Uterus (tissue), 2 donors: ENCODE data around the gene TTC34.

Source experiments
- CTCF ChIP-seq, 4 experiments: fragments of 200-600 bp in 2 of 4; fragments of 450-650 bp in 2 of 4; sonication (generic) in 2 of 4; IDR thresholded peaks; one replicate each; pipeline ENCODE4 v1.5.1; 2016 to 2019; ENCODE audit warnings: antibody characterized with exemption in 4 of 4, mild to moderate bottlenecking in 2 of 4, moderate library complexity in 1 of 4
- POLR2A ChIP-seq, 2 donors: fragments of 450-650 bp; IDR thresholded peaks; one replicate each; pipeline ENCODE4 v1.6.1; 2016; ENCODE audit warnings: antibody characterized with exemption in 2 of 2, mild to moderate bottlenecking in 1 of 2, moderate library complexity in 1 of 2

DNA sequence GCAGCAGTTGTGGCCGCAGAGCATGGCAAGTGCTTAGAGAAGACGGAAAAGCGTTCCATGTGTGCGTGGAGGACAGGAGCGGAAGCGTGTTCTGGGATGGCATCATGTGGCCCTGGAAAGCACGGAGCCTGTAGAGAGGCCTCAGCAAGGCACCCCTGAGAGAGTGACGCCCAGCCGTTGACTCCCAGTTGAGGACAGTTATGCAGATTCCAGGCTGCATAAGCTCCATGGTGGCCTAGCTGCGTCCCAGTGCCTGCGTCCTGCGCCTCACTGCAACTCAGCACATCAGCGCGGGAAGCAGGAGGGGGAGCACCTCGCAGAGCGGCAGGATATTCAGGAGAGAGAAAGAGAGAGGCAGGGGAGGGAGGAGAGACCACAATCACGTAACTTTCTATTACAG is 49.0 kb upstream of the TTC34 start:
- TF ChIP-seq CTCF (IDR thresholded peaks at IDR 0.05) (no peak), POLR2A (IDR thresholded peaks at IDR 0.05) (no peak)
